GM18505 (cell line): ENCODE results near the gene TDRKH.

ENCODE experiments used
- ATAC-seq: cut with Tn5 transposase; IDR thresholded peaks from one replicate; pipeline ENCODE4 v1.9.1; 2021; ENCODE audit not compliant: unreplicated experiment
- POLR2A ChIP-seq: IDR thresholded peaks from 4 replicates; pipeline ENCODE4 v1.6.1; 2011; ENCODE audit warnings: borderline replicate concordance; ENCODE audit not compliant: insufficient read depth, insufficient read length; ENCODE audit errors: extremely low read depth

TDRKH gene

DNA sequence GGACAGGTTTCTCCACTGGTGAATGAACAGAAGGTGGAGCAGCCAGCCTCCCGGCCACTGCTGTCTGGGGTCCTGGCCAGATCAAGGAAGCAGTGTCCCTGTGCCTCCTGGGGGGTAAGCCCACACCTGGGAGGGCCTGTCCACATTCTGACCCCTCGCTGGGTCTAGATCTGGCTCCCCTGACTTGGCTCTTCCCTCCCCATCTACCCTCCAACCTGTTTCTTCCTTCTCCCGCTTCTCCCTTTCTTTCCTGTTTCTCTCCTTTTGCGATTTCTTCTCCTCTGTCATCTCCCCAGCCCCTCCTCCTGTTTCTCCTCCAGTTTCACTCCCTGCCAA, 40.9 kb upstream of the TDRKH start:
- no peak for TF ChIP-seq POLR2A
- ATAC-seq: no peak

DNA sequence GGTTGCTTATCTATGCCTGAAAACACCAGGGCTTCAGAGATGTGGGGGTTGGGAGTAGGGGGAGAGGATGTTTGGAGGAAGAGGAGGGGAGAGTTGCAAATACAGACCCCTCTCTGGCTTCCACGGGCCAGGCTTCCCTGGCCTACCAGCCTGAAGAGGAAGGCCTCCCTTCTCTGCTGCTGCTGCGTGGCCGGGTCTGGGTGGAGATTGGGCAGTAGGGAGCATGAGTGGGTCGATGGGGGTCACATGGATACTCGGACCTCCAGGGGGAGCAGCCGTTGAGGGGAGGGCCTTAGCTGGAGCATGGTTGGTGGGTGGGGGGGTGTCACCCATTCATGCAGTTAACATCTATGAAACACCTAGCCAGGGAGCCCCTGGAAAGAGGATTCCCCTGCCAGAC, 39.8 kb upstream of the TDRKH start:
- ATAC-seq: no peak
- no peak for TF ChIP-seq POLR2A

- TF ChIP-seq POLR2A: no peak
- no peak for ATAC-seq
Observed at GRCh38 chr1:151829352-151830046, 39.2 kb upstream of the TDRKH start.

GRCh38 chr1:151828921-151829320, 38.6 kb upstream of the TDRKH start:
- no peak for ATAC-seq
- no peak for TF ChIP-seq POLR2A

DNA sequence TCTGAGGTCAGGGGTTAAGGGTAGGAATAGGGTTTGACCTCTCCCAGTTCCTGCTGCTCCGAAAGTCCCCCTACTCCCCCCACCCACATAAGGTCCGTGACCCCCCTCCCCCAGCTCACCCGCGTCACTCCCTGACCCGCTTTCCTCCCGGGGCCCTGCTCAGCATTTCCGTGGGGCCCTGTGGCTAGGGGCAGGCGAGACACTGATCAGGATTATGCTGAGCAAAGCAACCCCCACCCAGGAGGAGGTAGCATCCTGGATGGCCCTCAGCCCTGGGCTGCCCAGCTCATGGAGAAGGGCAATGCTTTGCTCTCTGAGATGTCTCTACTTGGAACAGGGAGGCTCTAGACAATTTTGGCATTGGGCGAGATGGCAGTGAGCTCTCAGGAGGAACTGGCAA, 37.6 kb upstream of the TDRKH start:
- ATAC-seq: no peak
- no peak for TF ChIP-seq POLR2A

- TF ChIP-seq POLR2A: no peak
- no peak for ATAC-seq
Observed at GRCh38 chr1:151825751-151826660, 35.7 kb upstream of the TDRKH start.

DNA sequence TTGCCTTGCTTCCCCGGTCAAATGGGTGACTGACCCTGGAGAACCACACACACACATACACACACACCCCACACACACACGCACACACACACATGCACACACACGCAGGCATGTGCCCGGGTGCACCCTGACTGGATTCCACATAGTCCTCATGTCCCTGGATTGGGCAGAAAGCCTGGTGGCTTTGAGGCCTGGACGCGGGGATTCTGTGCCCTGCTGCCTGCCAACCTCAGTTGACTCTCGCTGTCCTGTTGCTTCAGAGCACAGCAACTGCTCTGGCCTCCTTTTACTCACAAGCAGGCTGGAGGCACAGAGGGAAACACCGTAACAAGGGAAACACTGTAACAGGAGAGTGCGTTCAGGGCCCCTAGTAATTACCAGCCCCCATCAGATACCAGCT, 34.9 kb upstream of the TDRKH start:
- TF ChIP-seq POLR2A: no peak
- no peak for ATAC-seq

GRCh38 chr1:151823175-151823574, 32.9 kb upstream of the TDRKH start:
- no peak for ATAC-seq
- TF ChIP-seq POLR2A: no peak

DNA sequence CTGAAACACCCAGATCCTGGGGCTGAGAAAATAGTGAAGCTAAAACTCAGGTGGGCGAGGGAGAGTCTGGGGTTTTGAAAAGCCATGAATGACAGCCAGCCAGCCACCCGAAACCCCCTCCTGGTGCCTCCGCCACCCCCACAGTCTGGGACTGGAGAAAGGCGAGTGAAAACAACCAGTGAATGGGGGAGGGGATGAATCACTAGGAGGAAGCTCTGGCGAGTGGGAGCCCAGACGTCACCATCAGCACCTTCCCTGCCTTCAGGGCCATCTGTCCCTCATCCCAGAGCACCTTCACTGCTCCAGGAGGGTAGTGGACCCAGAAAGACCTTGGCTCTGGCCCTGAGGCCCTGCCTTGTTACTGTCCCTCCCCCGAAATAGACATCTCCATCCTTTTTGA, 32.1 kb upstream of the TDRKH start:
- no peak for ATAC-seq
- TF ChIP-seq POLR2A: no peak

DNA sequence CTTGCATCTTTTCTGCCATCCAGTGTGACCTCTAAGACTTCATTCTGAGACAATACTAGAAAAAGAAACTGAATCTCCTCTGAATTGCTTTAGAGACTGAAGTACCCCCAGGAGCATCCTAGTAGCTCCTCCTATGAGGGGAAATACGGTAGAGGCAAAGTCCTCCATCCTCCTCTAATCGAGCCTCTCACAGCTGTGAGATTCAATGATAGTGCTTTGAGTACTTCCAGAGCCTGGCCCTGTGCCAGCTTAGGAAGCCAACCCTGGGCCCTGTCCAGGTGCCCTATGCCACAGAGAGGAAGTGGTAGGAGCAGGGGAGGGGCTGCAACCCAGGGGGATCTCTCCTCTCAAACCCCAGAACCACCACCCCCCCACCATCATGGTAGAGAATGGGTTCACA, 30.6 kb upstream of the TDRKH start:
- TF ChIP-seq POLR2A: no peak
- ATAC-seq: no peak

GRCh38 chr1:151819976-151820623, 29.8 kb upstream of the TDRKH start:
- ATAC-seq: no peak
- no peak for TF ChIP-seq POLR2A

DNA sequence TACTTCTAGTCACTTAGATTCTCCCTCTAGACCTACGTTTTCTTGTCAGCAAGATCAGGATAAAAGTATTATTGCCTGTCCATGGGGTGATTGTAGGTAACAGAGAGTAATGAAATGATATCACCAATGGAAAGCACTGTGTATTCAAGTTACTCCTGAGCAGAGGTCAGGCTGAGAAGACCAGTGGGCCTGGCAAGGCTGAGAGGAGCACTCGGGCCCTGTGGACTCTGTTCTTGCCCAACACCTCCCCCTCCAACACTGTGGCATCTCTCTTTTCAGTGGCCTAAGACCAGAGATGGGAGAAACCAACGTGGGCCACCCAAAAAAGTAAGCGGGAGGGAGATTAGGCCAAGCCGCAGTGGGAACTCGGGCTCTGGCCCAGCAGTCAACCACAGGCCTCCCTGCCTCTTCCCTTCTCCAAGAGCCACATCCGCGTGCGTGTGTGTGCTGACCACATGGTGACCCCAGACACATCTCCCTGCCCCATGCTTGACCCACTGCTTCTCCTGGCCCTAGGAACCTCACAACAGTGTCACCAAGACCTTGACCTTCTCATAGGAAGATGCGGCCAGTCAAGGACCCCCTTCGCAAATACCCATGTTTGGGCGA, 29.0 kb upstream of the TDRKH start:
- no peak for ATAC-seq
- TF ChIP-seq POLR2A: no peak

DNA sequence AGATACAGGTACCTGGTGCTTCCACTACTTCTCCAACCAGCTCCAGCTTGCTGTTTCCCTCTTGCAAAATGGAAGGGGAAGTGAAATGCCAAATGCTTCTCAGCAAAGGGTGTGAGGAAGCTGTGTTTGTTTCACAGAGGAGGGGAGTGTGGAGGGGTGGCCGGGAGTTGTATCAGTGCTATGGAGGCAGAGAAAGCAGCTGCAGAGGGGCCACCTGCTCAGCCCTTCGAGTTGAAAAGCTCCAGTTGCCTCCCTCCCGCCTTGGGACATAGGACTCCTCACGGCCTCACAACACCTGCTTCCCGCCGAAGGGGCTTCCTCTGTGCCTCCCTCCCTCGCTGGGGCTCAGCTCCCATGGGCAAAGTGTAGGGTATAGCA, 27.0 kb upstream of the TDRKH start:
- TF ChIP-seq POLR2A: no peak
- no peak for ATAC-seq
